Endometrial microvascular endothelial cells (primary cell): ENCODE data around the gene AGAP1. TPM values are rescaled to one million over a fixed set of nuclear protein-coding genes. Genes with fewer than 3 reads are reported as not detected.

Experiments
- in situ Hi-C: cut with HindIII; loops from 2 replicates; pipeline ENCODE4 v1.10.0; 2017; ENCODE audit warnings: low sequenced_read_pairs, low pct_unique_long_range_greater_than_20kb; ENCODE audit errors: inconsistent ontology term
- total RNA-seq: library from RNA; depleted of rRNA; stranded (reverse); fragments of >200 nt; gene quantifications from one replicate; pipeline ENCODE4 v1.2.3, GENCODE V29; 2015; ENCODE audit errors: inconsistent ontology term

Gene AGAP1
- total RNA-seq, 1 donor from 2014 or later, result 19.4 TPM

DNA sequence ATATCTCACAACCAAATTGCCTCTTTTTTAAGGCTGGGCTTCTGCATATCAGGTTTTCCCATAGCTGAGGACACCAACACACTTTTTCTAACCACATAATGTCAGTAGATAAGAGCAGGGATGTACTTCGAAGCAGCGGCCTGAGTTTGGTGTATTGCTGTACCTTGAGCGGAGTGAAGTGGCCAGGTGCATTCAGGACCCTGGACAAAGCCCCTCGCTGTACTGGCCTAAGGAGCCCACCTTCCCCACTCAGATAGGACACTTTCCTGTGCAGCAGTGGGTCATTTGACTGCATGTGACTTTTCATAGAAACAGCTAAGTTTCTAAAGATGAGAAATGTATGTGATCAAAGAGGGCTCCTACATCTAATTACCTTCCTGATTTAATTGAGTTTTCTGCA lies 461.8 kb downstream of the AGAP1 start:
- in situ Hi-C loops, result no loop called here

DNA sequence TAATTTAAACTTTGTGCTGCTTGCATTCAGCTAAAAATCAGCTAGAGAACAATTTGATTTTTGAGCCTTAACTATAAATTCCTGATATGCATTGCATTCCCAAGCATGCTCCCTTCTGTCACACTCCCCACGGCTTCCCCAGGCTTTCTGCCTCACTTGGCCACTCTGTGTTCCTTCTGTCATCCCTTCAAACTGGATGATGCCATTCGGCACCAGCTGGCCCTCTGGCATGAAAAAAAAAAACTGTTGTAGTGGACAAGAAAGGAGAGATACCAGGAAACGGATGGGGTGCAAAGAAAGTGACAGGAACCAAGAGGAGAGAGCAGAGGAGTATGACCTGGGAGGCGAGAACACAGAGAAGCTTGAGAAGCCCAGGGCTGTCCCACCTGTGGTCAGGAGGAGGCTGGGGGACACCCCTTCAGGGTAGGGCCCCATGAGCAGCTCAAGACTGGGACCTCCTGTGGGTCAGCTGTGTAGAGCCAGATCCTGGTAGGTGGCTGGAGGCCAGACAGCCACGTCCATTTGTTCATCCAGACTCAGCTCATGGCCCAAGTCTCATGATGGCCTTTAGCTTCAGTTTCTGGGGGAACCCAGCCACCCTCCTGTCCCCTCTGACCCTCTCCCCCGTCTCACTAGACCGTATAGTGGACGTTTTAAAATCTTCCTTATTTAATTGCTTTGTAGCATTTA lies 462.6 kb downstream of the AGAP1 start:
- in situ Hi-C loops, result no loop called here

DNA sequence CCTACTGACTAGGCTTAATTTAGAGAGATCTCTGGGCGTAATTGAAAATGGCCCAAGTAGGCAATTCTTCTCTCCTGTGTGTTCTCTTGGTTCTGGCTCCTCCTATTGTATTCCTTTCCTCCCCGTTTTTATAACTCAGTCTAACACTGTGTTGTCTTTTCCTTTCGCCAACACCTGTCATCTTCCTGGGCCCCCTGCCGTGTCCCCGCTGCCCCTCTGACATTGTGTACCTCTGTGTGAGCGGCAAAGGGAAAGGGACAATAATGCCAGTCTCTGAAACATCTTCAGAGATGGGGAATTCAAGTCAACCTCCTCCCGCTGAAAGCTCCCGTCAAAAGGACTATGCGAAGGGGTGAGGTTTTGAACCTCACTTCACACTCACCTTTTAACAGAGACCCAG lies 463.4 kb downstream of the AGAP1 start:
- in situ Hi-C loops, result no loop called here

DNA sequence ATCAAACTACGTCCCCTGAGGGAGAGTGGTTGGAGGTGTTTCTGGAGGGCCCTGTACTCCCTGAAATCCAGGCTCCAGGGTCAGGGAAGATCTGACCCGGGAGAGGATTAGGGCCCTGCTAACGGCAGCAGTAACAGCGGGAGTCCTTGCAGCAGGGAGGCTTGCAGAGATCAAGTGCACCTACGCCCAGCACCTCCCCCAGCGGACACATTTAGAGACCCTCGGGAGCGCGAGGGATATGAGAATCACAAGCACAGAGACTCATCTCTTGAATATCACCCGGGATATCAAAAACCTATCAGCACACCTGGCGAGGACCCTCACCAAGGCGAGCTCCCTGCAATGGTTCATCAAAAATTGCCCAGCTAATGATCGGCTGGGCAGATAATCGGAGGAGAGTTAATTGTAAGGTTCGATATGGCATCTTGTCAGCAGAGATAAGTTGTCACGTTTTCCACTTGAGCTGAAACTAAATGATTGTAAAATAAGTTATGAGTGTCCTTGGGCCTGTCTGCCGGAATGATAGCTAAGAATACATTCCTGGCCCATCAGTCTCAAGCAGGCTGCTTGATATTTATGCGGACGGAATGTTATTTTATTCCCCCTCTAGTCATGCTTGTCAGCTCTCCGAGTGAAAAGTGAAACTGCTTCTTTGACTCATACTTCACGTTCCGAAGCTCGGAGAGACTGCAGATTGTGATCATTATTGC lies 464.5 kb downstream of the AGAP1 start:
- in situ Hi-C loops, result no loop called here

DNA sequence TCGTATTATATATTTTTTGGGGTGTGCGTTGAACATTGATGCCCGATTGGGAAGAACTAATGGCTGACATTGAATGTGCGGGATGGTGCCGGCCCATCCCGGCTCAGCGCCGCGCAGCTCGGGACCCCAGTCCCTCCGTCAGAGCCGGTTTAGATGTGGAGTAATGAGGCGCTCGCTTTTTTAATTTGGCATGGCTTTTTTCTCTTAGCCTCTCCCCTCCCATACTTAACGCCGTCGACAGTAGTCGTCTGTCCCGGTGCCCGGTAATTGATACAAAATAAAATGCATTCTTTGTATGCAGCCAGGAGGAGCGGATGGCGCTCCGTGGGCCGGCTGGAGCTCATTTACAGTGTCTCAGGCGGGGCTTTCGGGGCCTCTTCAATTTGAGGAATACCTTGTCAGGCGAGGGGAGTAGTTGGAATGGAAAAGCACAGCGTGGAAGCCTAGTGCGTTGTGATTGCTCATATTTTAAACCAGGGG lies 465.1 kb downstream of the AGAP1 start:
- in situ Hi-C loops, result no loop called here

DNA sequence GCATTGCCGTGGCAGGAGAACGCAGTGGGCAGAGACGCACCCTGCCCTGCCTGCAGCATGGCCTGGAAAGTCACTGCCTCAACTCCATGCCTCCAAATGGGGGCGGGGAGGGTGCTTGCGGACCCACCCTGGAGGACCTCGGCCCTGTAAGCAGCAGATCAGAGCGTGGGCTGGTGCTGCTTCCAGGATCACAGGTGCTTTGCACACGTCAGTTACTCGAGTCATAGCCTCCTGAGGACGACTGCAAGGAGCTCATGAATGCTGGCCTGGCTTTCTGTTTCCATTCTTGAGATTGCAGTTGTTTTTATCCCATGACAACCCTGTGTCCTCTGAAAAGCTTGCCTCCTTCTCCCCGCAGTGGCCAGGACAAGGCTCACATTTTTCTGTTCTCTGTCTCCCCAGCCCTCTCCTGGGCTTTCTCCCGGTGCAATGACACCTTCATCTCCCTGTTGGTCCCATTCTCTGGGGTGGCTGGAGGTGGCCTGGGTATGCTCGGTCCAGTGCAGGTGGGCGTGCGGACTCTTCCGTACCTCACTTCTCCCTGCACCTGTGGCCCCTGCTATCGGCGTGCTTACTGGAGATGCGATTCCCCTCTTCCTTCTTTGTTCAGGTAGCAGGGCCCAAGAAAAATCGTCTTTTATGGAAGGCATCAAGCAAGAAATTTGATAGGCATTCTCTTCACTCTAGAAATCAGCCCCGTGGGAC lies 466.3 kb downstream of the AGAP1 start:
- in situ Hi-C loops, result no loop called here

DNA sequence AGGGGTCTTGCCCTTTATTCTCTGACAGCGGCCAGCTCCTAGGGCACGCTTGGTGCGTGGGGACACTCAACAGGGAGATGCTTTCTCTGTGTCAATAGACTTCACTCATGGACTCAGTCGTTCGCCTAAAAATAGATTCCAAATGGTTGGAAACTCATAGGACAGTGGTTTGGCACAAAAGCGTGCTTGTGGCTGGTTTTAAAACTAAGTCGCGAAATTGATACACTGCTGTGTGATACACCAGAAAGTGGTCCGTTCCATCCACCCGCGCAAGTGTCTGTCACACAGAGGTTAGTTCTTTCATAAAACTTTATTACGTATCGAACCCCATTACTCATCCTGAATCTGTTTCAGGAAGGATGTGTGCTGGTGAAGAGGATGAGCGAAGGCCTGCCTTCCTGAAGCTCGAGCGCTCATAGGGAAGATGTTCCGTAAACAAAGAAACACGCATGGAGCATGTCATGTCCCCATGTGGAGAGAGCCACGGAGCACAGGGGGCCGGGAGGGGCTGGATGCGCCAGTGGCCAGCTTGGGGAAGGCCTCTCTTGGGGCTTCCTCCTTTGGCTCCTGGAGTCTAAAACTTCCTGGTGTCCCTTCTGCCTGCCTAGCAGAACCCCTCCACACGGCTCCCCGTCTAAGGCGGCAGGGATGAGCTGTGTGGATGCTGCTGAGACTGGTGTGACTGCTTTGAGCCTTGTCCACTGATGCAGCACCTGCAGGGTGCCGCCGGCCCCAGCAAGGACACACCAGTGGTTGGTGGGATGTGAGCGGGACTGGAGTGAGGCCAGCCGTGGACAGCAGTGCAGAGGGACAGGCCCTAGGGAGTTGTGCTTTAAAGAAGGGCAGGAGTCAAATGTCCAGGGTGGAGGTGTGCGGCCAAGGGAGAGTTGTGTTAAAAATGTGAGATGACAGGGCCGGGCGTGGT lies 467.1 kb downstream of the AGAP1 start:
- in situ Hi-C loops, result no loop called here

DNA sequence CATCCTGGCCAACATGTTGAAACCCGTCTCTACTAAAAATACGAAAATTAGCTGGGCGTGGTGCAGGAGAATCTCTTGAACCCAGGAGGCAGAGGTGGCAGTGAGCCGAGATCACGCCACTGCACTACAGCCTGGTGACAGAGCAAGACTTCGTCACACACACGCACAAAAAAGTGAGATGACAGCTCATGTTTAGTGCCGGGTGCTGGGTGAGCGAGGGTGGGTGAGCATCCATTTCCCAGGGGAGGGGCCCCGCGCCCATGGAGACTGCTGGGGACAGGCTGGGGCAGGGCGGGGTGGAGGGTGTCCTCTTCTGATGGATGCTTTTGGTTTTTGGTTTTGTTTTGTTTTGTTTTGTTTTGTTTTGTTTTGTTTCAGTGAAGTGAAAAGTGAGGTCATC lies 467.9 kb downstream of the AGAP1 start:
- in situ Hi-C loops, result no loop called here

DNA sequence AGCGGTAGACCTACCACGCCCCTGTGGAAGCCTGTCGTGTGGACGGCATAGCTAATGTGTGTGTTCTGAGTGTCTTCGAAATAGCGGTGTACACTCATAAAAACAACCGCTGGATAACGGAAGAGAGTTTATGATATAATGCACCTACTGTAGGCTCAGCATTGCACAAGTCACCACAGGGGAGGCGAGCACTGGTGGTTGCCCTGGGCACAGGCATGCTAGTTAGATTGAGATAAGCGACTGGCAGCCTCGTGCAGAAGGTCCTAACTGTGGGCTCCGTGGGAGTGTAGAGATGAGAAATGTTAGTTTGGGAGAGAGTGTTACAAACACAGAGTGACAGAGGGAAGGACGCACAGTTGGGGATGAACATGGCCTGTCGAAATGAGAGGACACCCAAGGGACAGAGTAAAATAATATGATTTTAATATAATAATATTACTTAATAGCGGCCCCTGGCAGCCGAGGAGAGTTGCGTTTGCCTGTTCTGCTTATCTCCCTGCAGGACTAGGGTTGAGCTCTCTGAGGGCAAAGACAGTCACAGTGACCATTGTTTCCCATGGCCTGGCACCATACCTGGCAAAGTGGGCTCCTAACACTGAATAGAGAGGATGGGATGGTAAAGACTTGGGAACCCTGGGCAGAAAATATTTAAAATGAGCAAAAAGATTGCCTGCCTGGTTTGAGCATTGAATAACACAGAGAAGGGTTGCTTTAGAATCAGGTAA lies 470.2 kb downstream of the AGAP1 start:
- in situ Hi-C loops, result no loop called here

DNA sequence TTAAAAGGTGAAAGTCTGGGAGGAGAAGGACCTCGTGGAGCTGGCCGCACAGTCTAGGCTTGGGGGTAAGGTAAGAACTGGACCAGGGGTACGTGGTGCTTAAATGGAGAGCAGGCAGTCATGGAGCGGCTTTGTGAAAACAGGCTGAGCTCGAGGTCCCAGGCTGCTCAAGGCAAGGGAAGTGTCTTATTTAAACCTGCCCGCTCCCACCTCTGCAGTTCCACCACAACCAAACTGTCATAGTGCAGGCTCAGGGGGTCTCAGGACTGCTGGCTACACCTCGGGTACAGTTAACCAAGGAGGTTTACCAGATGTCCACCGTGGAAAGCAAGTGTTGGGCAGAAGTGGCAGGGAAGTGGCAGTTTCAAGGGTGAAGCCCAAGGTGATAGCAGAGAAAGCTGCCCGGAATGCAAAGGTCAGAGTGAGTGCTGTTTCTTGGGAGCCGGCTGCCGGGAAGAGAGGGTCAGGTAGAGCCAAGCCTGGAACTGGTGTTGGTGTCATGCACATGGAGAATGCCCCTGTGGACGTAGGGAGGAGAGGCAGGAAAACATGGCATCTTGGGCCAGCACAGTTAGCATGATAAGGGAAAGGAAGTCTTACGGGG lies 471.0 kb downstream of the AGAP1 start:
- in situ Hi-C loops, result no loop called here

DNA sequence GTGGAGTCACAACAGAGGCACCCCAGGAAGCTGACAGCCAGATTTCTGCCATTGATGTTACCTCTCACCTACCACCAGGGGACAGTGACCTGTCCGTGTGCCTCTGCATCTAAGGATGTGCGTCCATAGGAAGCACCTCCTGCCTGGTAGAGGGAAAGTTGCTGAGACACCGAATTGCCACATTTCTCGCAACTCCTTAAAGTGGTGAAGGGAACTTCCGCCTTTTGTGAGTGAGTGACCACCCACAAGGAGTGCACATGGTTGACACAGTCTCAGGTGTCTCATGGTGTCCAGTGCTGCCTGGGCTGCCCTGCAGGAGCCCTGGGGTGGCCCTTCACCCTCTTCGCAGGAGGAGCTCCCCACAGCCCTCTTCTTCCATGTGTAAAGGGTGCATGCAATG lies 472.6 kb downstream of the AGAP1 start:
- in situ Hi-C loops, result no loop called here

DNA sequence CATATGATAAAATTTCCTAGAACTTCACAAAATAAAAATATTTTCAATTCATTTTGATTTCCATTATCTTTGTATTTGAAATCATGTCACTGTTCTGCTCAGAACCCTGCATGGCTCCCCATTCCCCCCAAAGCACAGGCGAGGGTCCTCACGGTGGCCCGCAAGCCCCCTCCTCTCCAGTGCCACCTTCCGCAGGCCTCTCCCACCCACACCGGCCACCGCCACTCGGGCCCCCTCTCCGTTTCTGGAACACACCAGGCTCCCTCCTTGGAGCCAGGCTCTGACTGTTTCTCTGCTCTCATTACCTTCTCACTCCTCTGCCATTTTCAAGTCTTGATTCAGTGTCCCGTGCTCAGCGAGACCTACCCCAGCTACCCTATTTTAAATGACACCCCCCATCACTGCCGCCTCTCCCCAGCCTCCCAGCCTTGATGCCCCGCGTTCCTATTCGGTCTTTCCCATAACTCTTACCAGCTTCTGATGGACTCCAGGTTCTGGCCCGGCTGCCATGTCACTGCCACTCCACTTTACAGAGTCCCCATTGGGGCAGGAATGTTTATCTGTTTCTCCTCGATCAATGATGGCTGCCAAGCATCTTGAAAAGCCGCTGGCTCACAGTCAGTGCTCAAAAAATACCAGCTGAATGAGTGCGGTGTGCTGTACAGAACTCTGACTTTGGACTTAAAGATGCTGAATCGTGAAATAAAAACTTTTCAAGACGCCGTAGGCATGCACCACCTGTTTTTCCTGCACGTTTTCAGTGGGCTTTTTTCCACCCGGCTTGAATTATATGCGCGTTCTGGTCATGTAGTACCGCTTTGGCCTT lies 473.3 kb downstream of the AGAP1 start:
- in situ Hi-C loops, result no loop called here

DNA sequence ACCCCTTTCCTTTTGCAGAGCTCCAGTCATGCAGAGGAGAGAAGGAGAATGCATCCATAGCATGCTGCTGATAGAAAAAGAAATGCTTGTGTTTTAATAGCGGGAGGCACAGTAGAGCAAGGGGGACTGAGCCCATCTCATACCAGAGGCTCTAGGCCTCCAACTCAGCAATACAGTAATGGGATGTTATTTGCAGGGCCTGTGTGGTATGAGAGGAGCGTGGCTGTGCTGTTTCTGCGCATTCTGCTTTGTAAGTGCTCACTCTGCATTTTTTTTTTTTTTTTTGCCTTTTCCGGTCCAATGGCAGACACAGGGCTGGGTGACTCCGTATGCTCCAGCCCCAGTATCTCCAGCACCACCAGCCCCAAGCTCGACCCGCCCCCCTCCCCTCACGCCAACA lies 474.3 kb downstream of the AGAP1 start:
- in situ Hi-C loops, result no loop called here

DNA sequence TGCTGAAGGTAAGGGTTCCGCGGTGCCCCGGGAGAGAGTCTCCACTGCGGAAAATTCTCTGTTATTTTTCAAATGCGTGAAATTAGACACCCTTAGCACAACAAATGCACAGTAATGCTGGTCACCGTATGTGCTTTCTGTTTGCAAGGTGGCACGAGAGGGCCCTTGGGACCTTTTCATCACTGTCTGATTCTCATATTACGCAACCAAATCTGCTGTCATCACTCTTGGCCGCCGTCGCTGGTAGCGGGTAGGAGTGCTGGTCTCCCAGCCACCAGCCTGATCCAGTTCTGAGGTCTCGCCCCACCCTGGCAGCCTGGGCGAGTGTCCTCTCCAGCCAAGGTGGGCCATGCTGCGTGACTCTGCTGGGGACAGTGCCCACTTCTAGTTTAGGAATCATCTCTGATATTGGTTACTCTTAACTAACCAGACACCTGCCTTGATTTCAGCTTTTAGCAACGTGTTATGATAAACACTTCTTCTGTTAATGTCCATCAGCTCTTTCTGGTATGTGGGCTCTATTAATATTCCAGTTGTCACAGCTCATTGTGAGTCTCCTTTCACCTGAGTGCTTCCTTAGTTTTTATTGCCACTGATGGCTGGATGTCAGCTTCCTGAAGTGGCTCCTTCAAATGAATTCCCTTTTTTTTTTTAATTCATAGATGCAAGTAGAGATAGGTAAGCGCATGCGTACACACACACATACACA lies 474.9 kb downstream of the AGAP1 start:
- in situ Hi-C loops, result no loop called here

DNA sequence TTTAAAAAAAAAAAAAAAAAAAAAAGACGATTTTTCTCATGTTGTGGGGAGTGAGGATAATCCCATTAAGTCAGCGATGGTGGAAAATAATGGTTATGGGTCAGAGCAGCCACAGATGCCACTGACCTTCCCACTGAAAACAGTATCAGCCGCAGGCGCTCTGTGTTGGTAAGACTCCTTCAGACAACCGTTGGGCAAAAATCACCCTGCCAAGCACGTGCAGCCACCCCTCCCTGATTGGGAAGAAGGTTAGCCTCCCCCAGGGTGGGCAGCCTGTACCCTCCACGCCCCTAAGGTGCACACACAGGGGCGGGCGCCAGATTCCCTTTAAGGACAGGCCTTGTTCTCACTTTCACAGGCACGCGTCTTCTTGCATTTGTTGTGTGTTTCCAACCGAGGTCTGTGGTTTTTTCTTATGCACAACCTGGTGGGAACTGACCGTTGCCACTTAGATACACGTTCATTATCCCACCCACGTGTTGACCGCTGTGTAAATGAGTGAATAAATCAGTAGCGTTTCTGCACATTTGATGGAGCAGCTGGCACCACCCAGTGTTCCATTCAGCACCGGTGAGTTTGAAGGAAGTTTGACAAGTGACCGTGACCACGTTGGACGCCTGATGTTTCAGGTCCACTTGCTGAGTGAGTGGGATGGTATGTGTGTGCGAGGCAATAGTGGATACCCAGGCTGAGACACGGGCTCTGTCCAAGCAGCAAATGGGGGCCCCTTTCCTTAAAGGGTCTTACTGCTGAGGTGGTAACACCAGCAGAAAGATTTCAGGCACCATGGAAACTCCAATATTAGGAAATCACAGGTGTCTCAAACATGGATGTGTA lies 476.6 kb downstream of the AGAP1 start:
- in situ Hi-C loops, result no loop called here

DNA sequence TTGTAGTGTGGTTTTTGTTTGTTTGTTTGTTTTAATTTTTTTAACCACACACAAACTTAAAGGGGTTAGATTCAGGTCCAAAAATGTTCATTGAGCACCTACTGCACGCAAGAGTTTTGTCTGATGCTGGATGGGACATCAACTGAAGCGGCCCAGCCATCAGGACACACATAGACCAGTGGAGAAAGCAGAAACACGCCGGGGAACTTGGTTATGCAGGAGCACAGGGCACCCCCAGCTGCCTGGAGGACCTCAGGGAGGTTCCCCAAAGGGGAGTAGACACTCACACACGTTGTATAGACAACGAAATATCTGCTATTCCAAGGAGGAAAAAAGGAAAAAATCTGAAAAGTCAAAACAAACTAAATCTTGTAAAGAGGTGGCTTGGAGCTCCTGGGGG lies 482.7 kb downstream of the AGAP1 start:
- in situ Hi-C loops, result no loop called here
